ENCODE measurements around the gene NTSR1. TPM values are rescaled to one million over a fixed set of nuclear protein-coding genes. Genes with fewer than 3 reads are reported as not detected.

NTSR1 gene
- total and polyA plus RNA-seq, 2 experiments from 2014 or later, result 0.15 to 1.4 TPM

- no peak overlapping the region for H2AFZ ChIP-seq
- H3F3A ChIP-seq (replicated peaks; ENCODE audit: low read depth), result no peaks in the 10 kb centered on the region
- H3K27ac ChIP-seq (ENCODE audit: low read depth), result no peak overlapping the region
- DNase-seq (ENCODE audit: low spot score), result no peak
- peaks cover 13% of the 10 kb centered on the region; the same call in 2 of the 3 replicates for H3K9me3 Mint-ChIP-seq
- no peak overlapping the region for H3K4me3 Mint-ChIP-seq
- H3K27me3 Mint-ChIP-seq (ENCODE audit: insufficient read depth, low read depth, poor library complexity), result peaks cover 5% of the 10 kb centered on the region
- H3K27me3 ChIP-seq (ENCODE audit: insufficient read depth), result no peaks in the 10 kb centered on the region
- no peaks in the 10 kb centered on the region for H3K79me2 ChIP-seq (replicated peaks; ENCODE audit: insufficient read depth)
- no peaks in the 10 kb centered on the region for H3K36me3 Mint-ChIP-seq (ENCODE audit: low read depth)
- H3K4me1 ChIP-seq (ENCODE audit: insufficient read depth), result no peaks in the 10 kb centered on the region
- H3K36me3 ChIP-seq (ENCODE audit: insufficient read depth), result no peaks in the 10 kb centered on the region
- H3K9me2 ChIP-seq (ENCODE audit: insufficient read depth), result no peaks in the 10 kb centered on the region
- H3K4me2 ChIP-seq, result no peak overlapping the region
- no peak overlapping the region for H3K4me3 ChIP-seq
- no peaks in the 10 kb centered on the region for H4K20me1 ChIP-seq (replicated peaks; ENCODE audit: insufficient read depth)
- ATAC-seq, result no peak
- peaks cover 5% of the 10 kb centered on the region; the same call in 1 of the 3 replicates for H3K4me1 Mint-ChIP-seq
- TF ChIP-seq REST (IDR thresholded peaks at IDR 0.05; ENCODE audit: unreplicated experiment), result no peak
- no peak for TF ChIP-seq NANOG (IDR thresholded peaks at IDR 0.05; ENCODE audit: borderline replicate concordance)
- no peak for TF ChIP-seq EZH2 (IDR thresholded peaks at IDR 0.05; ENCODE audit: low read depth, unreplicated experiment)
- no peak for TF ChIP-seq POLR2AphosphoS5 (IDR thresholded peaks at IDR 0.05; ENCODE audit: low read depth)
- TF ChIP-seq ETS1 (IDR thresholded peaks at IDR 0.05), result no peak
- no peak for TF ChIP-seq EZH2phosphoT487 (IDR thresholded peaks at IDR 0.05; ENCODE audit: unreplicated experiment)
- TF ChIP-seq JUNB (IDR thresholded peaks at IDR 0.05; ENCODE audit: unreplicated experiment), result no peak
- no peak for TF ChIP-seq ZNF331 (CRISPR knock-in tag; IDR thresholded peaks at IDR 0.05; ENCODE audit: low read depth)
- no peak for TF ChIP-seq CREB1 (CRISPR knock-in tag; IDR thresholded peaks at IDR 0.05; ENCODE audit: low read depth)
- TF ChIP-seq STAT1 (IDR thresholded peaks at IDR 0.05; ENCODE audit: unreplicated experiment), result no peak
- TF ChIP-seq, protein P1, sequence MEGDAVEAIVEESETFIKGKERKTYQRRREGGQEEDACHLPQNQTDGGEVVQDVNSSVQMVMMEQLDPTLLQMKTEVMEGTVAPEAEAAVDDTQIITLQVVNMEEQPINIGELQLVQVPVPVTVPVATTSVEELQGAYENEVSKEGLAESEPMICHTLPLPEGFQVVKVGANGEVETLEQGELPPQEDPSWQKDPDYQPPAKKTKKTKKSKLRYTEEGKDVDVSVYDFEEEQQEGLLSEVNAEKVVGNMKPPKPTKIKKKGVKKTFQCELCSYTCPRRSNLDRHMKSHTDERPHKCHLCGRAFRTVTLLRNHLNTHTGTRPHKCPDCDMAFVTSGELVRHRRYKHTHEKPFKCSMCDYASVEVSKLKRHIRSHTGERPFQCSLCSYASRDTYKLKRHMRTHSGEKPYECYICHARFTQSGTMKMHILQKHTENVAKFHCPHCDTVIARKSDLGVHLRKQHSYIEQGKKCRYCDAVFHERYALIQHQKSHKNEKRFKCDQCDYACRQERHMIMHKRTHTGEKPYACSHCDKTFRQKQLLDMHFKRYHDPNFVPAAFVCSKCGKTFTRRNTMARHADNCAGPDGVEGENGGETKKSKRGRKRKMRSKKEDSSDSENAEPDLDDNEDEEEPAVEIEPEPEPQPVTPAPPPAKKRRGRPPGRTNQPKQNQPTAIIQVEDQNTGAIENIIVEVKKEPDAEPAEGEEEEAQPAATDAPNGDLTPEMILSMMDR (conservative IDR thresholded peaks at IDR 0.05; ENCODE audit: low read depth in 2 of 2), result no peak
- no peak for TF ChIP-seq ZNF462 (CRISPR knock-in tag; IDR thresholded peaks at IDR 0.05)
- no peak for TF ChIP-seq ZNF114 (CRISPR knock-in tag; IDR thresholded peaks at IDR 0.05)
- no peak overlapping the region for H3K27ac Mint-ChIP-seq
These were observed 32.8 kb upstream of the NTSR1 start for GRCh38 chr20:62675877-62676260.

All from GM23338 (cell line).